ENCODE results near the gene SUGCT.

The SUGCT gene

GRCh38 chr7:40709062-40709964, 574.5 kb downstream of the SUGCT start:
- TF ChIP-seq CTCF (IDR thresholded peaks at IDR 0.05; ENCODE audit: low read depth, low read length): no peak
- H3K27me3 ChIP-seq: no peaks in the 10 kb centered on the region
- H3K4me1 ChIP-seq: peaks cover 4% of the 10 kb centered on the region; the same call in 1 of the 2 replicates
- DNase-seq: no peak
- no peaks in the 10 kb centered on the region for H3K36me3 ChIP-seq
- no peak overlapping the region for H3K4me3 ChIP-seq (ENCODE audit: low read depth, low read length)
- no peaks in the 10 kb centered on the region for H3K9me3 ChIP-seq

- no peak for TF ChIP-seq CTCF (IDR thresholded peaks at IDR 0.05; ENCODE audit: low read depth, low read length)
- H3K27me3 ChIP-seq: no peaks in the 10 kb centered on the region
- H3K4me3 ChIP-seq (ENCODE audit: low read depth, low read length): no peak overlapping the region
- peaks cover 11% of the 10 kb centered on the region for H3K4me1 ChIP-seq
- no peaks in the 10 kb centered on the region for H3K9me3 ChIP-seq
- DNase-seq: no peak
- no peaks in the 10 kb centered on the region for H3K36me3 ChIP-seq
Observed at GRCh38 chr7:40711706-40712105, 576.9 kb downstream of the SUGCT start.

- TF ChIP-seq CTCF (IDR thresholded peaks at IDR 0.05; ENCODE audit: low read depth, low read length): no peak
- no peaks in the 10 kb centered on the region for H3K9me3 ChIP-seq
- peaks cover 19% of the 10 kb centered on the region for H3K4me1 ChIP-seq
- no peaks in the 10 kb centered on the region for H3K27me3 ChIP-seq
- H3K36me3 ChIP-seq: no peaks in the 10 kb centered on the region
- DNase-seq: no peak
- no peak overlapping the region for H3K4me3 ChIP-seq (ENCODE audit: low read depth, low read length)
Observed at GRCh38 chr7:40714363-40715052, 579.7 kb downstream of the SUGCT start.

GRCh38 chr7:40715053-40715430, 580.2 kb downstream of the SUGCT start:
- H3K36me3 ChIP-seq: no peaks in the 10 kb centered on the region

GRCh38 chr7:40716052-40716451, 581.2 kb downstream of the SUGCT start:
- Histone ChIP-seq H3K4me1 (peaks cover 19% of the 10 kb centered on the region), H3K36me3 (no peaks in the 10 kb centered on the region), H3K27me3 (no peaks in the 10 kb centered on the region), H3K4me3 (ENCODE audit: low read depth, low read length) (no peak overlapping the region), H3K9me3 (no peaks in the 10 kb centered on the region)
- no peak for TF ChIP-seq CTCF (IDR thresholded peaks at IDR 0.05; ENCODE audit: low read depth, low read length)
- DNase-seq: no peak

More at GRCh38 chr7:40715053-40715430, 580.2 kb downstream of the SUGCT start:
- peaks cover 19% of the 10 kb centered on the region for H3K4me1 ChIP-seq
- no peak for TF ChIP-seq CTCF (IDR thresholded peaks at IDR 0.05; ENCODE audit: low read depth, low read length)
- DNase-seq: no peak
- H3K4me3 ChIP-seq (ENCODE audit: low read depth, low read length): no peak overlapping the region
- no peaks in the 10 kb centered on the region for H3K27me3 ChIP-seq
- no peaks in the 10 kb centered on the region for H3K9me3 ChIP-seq

GRCh38 chr7:40717242-40717641, 582.4 kb downstream of the SUGCT start:
- Histone ChIP-seq H3K9me3 (no peaks in the 10 kb centered on the region), H3K4me1 (peaks cover 26% of the 10 kb centered on the region), H3K27me3 (no peaks in the 10 kb centered on the region), H3K4me3 (ENCODE audit: low read depth, low read length) (peak overlapping the region; percentile 33), H3K36me3 (no peaks in the 10 kb centered on the region)
- TF ChIP-seq CTCF (IDR thresholded peaks at IDR 0.05; ENCODE audit: low read depth, low read length): no peak
- DNase-seq: peak; percentile 94

All from BE2C (cell line).